SK-N-MC (cell line): ENCODE data around the gene RNF130.

ENCODE experiments used
- DNase-seq: peaks from one replicate; pipeline ENCODE4 v3.0.0-alpha.2; 2011; ENCODE audit warnings: low read depth, low spot score
- H3K27ac ChIP-seq: fragments of 200-600 bp; sonication (generic); 2 replicates; pipeline ENCODE4 v1.5.1; 2016; ENCODE audit warnings: mixed run types
- H3K36me3 ChIP-seq: fragments of 200-600 bp; sonication (generic); 2 replicates; pipeline ENCODE4 v1.6.1; 2017; ENCODE audit warnings: antibody characterized with exemption, low read length, mixed read lengths; ENCODE audit not compliant: insufficient read depth
- H3K4me3 ChIP-seq: fragments of 200-600 bp; sonication (generic); 2 replicates; pipeline ENCODE4 v1.5.1; 2016
- H3K9ac ChIP-seq: fragments of 200-600 bp; sonication (generic); 2 replicates; pipeline ENCODE4 v1.8.0; 2017; ENCODE audit warnings: mixed run types, mixed read lengths; ENCODE audit not compliant: insufficient read length
- H3K9me3 ChIP-seq: fragments of 200-600 bp; sonication (generic); 2 replicates; pipeline ENCODE4 v1.6.1; 2017; ENCODE audit warnings: low read depth, mild to moderate bottlenecking, antibody characterized with exemption, low read length, moderate library complexity, mixed read lengths
- EZH2 ChIP-seq: fragments of 200-600 bp; sonication (generic); IDR thresholded peaks from one replicate; pipeline ENCODE4 v1.6.1; 2017; ENCODE audit warnings: antibody characterized with exemption
- FOXP2 ChIP-seq: optimal IDR thresholded peaks from 2 replicates; pipeline ENCODE3; 2011; ENCODE audit warnings: mild to moderate bottlenecking, moderate library complexity; ENCODE audit not compliant: insufficient read depth; ENCODE audit errors: extremely low read length, control extremely low read depth
- POLR2AphosphoS5 ChIP-seq: IDR thresholded peaks from 2 replicates; pipeline ENCODE4 v1.6.1; 2012; ENCODE audit warnings: mild to moderate bottlenecking, low read depth, low read length, borderline replicate concordance

Gene RNF130

GRCh38 chr5:180059326-180059725, 12.2 kb downstream of the RNF130 start:
- TF ChIP-seq POLR2AphosphoS5 (no peak), EZH2 (no peak)
- H3K9ac ChIP-seq: no peak overlapping the region
- H3K9me3 ChIP-seq: no peaks in the 10 kb centered on the region
- H3K4me3 ChIP-seq: no peak overlapping the region
- H3K27ac ChIP-seq: no peak overlapping the region
- no peaks in the 10 kb centered on the region for H3K36me3 ChIP-seq
- DNase-seq: no peak

- Histone ChIP-seq H3K9ac (no peak overlapping the region), H3K27ac (no peak overlapping the region), H3K9me3 (no peaks in the 10 kb centered on the region), H3K36me3 (no peaks in the 10 kb centered on the region), H3K4me3 (no peak overlapping the region)
- TF ChIP-seq EZH2 (no peak), FOXP2 (no peak), POLR2AphosphoS5 (no peak)
- DNase-seq: no peak
Observed at GRCh38 chr5:180056153-180056552, 15.4 kb downstream of the RNF130 start.

- TF ChIP-seq EZH2 (no peak), FOXP2 (no peak), POLR2AphosphoS5 (no peak)
- H3K9me3 ChIP-seq: no peaks in the 10 kb centered on the region
- no peak overlapping the region for H3K4me3 ChIP-seq
- DNase-seq: no peak
- no peak overlapping the region for H3K9ac ChIP-seq
- H3K36me3 ChIP-seq: no peaks in the 10 kb centered on the region
- no peak overlapping the region for H3K27ac ChIP-seq
Observed at GRCh38 chr5:180054226-180054625, 17.3 kb downstream of the RNF130 start.

GRCh38 chr5:180053061-180053602, 18.4 kb downstream of the RNF130 start:
- Histone ChIP-seq H3K27ac (no peak overlapping the region), H3K9ac (no peak overlapping the region), H3K9me3 (no peaks in the 10 kb centered on the region), H3K4me3 (no peak overlapping the region), H3K36me3 (no peaks in the 10 kb centered on the region)
- no peak for TF ChIP-seq EZH2
- TF ChIP-seq POLR2AphosphoS5: no peak
- TF ChIP-seq FOXP2: no peak
- no peak for DNase-seq

- Histone ChIP-seq H3K9me3 (no peaks in the 10 kb centered on the region), H3K36me3 (no peaks in the 10 kb centered on the region), H3K9ac (no peak overlapping the region), H3K4me3 (no peak overlapping the region), H3K27ac (no peak overlapping the region)
- no peak for DNase-seq
- no peak for TF ChIP-seq FOXP2
Observed at GRCh38 chr5:180052211-180052818, 19.2 kb downstream of the RNF130 start.

GRCh38 chr5:180050121-180050940, 21.2 kb downstream of the RNF130 start:
- H3K9me3 ChIP-seq: no peaks in the 10 kb centered on the region
- no peak overlapping the region for H3K9ac ChIP-seq
- no peak overlapping the region for H3K4me3 ChIP-seq
- TF ChIP-seq EZH2 (no peak), FOXP2 (no peak), POLR2AphosphoS5 (no peak)
- H3K36me3 ChIP-seq: peaks cover 7% of the 10 kb centered on the region; the same call in 1 of the 2 replicates
- no peak for DNase-seq
- no peak overlapping the region for H3K27ac ChIP-seq

- Histone ChIP-seq H3K36me3 (peaks cover 7% of the 10 kb centered on the region; the same call in 1 of the 2 replicates), H3K9ac (no peak overlapping the region)
Observed at GRCh38 chr5:180049185-180049548, 22.4 kb downstream of the RNF130 start.

GRCh38 chr5:180047667-180048066, 23.9 kb downstream of the RNF130 start:
- no peak overlapping the region for H3K9ac ChIP-seq
- peaks cover 7% of the 10 kb centered on the region; the same call in 1 of the 2 replicates for H3K36me3 ChIP-seq
- H3K9me3 ChIP-seq: no peaks in the 10 kb centered on the region
- DNase-seq: no peak
- TF ChIP-seq FOXP2: no peak
- no peak for TF ChIP-seq POLR2AphosphoS5
- no peak for TF ChIP-seq EZH2
- H3K4me3 ChIP-seq: no peak overlapping the region
- no peak overlapping the region for H3K27ac ChIP-seq

More at GRCh38 chr5:180049185-180049548, 22.4 kb downstream of the RNF130 start:
- Histone ChIP-seq H3K27ac (no peak overlapping the region), H3K9me3 (no peaks in the 10 kb centered on the region), H3K4me3 (no peak overlapping the region)
- DNase-seq: no peak
- TF ChIP-seq POLR2AphosphoS5 (no peak), EZH2 (no peak), FOXP2 (no peak)

GRCh38 chr5:180046656-180047055, 24.9 kb downstream of the RNF130 start:
- no peak overlapping the region for H3K4me3 ChIP-seq
- no peak for DNase-seq
- H3K27ac ChIP-seq: no peak overlapping the region
- no peaks in the 10 kb centered on the region for H3K9me3 ChIP-seq
- H3K9ac ChIP-seq: no peak overlapping the region
- TF ChIP-seq POLR2AphosphoS5 (no peak), EZH2 (no peak), FOXP2 (no peak)
- peaks cover 7% of the 10 kb centered on the region; the same call in 1 of the 2 replicates for H3K36me3 ChIP-seq
